GM08714 (cell line): ENCODE measurements around the gene NKD2.
"Not testable (repeated sequence)": the region's sequence is repeated elsewhere in the genome, so short reads cannot be mapped to it uniquely, and the experiment has no call there.

Source experiments
- H3K4me3 ChIP-seq: fragments of 200-500 bp; sonication (Bioruptor generic); 2 replicates; pipeline ENCODE4 v1.5.1; 2014; ENCODE audit warnings: mild to moderate bottlenecking, low read length, inconsistent platforms
- ZNF274 ChIP-seq: IDR thresholded peaks from 2 replicates; pipeline ENCODE4 v1.6.1; 2012; ENCODE audit warnings: mild to moderate bottlenecking, low read depth, low read length

NKD2 gene

DNA sequence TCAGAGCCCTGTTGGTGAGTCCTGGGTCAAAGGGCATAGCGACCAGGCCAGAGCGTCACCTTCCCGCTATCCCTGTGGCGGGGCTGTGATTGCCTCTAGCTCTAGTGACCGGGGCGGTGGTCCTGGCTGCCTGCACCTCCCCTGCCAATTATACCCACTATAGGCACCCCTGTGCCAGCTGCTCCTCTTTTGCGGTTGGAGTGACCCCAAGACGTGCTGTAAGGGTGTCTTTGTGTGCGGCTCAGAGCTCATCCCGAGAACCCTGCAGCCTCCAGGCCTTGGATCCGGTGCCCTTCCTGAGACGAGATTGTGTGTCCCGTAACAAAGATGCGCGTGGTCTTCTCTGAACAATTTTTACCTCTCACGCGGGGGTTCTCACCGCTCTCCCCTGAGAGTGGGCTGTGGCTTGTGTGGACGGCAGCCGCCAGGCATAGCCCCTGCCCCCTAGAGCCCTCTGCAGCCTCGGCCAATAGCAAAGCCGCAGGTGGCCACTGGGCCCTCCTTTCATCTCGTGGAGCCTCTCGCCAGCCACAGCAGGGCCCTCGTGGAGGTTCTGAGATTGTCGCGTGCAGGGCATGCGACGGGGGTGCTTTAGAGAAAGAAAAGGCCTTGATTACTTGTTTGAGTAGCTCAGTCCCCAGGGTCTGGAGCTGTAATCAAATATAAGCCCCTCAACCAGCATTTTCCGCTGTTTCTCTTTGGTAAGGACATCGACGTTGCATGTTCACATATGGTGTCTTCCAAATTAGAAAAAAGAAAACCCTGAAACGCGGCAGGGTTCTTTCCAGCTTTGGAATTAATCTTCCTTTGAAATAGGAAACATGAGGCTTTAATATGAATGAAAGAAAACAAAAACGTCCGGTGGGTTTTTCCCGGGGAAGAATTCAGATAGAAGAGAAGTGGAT is 10.7 kb downstream of the NKD2 start:
- TF ChIP-seq ZNF274 = no peak
- H3K4me3 ChIP-seq = no peak overlapping the region

DNA sequence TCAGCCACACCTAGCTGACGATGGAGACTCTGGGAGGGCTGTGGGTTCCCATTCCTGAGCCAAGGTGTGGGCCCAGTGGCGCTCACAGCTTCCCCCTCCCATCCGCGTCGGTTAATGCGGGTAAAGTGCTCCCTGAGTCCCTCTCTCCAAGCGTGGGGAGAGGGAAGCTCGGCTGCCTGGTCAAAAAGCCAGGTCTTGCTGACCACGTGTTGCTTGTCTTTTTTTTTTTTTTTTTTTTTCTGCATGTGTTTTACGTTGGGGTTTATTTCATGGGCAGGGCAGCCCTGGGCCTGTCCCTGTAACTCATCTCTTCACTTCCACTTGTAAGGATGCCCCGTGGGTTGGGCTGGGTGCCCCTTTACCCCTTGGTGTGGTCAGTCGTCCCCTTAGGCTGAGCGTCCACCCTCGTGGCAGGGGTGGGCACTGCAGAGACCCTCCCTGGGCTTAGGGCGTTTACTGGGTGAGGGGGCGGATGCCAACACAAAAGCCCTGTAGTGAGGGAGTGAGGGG is 11.9 kb downstream of the NKD2 start:
- no peak for TF ChIP-seq ZNF274
- H3K4me3 ChIP-seq = no peak overlapping the region

DNA sequence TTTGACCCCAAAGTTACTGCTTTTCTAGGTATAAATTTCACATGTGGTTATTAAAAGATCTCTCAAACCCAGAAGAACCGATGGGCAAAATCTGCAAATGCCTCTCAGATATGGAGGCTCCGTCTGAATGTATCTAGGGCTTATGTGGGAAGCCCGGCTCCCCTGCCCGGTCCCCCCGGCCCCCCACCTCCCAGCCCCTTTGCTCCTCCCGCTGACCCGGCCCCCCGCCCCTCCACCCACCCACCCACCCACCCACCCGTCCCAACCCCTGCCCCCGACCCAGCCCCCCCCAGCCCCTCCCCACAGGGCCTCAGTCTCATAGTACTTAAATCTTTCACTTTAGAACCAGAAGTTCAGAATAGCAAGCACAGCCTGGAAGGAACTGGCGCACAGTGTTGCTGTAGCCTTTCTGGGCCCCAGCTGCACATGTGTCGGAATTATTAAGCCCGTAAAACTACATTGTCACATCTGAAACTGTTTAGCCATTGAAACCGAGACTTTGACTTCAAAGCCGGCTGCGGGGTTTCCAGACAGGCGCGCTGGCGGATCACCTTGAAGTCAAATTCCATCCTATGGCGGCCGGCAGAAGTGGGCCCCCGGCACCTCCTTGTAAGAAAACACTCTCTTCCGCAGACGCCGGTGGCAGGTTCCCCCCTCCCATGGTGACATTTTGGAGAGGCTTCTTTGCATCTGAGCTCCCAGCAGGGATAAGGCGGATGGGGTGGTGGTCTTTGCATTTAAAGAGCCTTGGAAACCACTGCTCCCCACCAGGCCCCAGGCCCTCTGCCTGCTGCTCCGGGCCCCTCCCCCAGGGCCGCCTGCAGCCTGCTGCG is 12.8 kb downstream of the NKD2 start:
- no peak for TF ChIP-seq ZNF274
- no peak overlapping the region for H3K4me3 ChIP-seq

DNA sequence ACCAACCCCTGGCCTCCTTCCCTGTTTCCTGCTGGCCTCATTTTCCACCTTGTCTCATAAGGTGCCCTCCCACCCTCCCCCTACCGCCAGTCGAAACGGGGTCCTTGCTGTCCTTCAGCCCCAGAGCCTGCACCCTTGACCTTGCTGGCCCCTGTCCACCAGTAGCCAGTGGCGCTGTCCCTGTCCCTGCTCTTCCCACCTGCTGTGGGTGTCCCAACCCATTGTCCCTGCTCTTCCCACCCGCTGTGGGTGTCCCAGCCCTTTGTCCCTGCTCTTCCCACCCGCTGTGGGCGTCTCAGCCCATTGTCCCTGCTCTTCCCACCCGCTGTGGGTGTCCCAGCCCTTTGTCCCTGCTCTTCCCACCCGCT is 13.4 kb downstream of the NKD2 start:
- not testable (repeated sequence) for H3K4me3 ChIP-seq

DNA sequence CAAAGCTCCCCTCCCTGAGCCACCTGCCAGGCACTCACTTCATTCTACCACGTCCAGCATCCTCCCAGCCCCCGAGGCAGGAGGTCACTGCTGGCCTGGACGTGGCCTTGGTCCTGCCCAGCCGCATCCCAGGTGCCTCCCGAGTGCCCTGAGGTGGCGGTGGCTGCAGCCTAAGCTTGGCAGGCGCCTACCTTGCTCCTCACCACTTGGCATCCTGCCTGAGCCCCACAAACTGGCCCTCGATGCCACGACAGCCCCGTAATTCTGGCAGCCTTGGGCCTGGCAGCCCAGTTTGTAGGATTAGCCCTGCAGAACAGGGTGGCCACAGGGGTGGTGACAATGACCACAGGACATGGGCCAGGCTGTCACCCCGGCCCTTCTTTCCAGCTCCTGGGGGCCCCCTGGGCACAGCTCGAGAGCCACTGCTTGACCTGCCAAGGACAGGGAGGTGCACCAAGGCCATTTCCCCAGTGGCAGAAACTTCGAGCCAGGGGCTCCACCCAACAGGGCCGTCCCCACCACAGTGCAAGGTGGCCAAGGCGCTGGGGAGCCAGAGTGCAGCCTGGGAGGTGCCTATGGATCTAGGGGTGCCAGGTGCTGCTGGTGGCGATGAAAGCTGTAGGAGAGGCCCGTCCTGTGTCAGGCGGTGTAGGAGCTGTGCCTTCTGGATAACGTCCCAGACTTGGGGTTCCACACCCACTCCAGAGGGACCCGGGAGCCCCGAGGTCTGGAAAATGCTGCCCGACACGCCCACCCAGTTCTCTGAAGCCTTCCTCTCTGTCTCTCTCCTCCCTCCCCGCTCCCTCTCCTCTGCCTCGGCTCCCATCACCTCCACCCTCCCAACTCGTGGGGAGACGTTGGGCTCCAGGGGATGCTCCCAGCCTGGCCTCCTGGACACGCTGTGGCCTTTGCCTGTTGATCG is 18.4 kb downstream of the NKD2 start:
- no peak overlapping the region for H3K4me3 ChIP-seq
- TF ChIP-seq ZNF274 = no peak

DNA sequence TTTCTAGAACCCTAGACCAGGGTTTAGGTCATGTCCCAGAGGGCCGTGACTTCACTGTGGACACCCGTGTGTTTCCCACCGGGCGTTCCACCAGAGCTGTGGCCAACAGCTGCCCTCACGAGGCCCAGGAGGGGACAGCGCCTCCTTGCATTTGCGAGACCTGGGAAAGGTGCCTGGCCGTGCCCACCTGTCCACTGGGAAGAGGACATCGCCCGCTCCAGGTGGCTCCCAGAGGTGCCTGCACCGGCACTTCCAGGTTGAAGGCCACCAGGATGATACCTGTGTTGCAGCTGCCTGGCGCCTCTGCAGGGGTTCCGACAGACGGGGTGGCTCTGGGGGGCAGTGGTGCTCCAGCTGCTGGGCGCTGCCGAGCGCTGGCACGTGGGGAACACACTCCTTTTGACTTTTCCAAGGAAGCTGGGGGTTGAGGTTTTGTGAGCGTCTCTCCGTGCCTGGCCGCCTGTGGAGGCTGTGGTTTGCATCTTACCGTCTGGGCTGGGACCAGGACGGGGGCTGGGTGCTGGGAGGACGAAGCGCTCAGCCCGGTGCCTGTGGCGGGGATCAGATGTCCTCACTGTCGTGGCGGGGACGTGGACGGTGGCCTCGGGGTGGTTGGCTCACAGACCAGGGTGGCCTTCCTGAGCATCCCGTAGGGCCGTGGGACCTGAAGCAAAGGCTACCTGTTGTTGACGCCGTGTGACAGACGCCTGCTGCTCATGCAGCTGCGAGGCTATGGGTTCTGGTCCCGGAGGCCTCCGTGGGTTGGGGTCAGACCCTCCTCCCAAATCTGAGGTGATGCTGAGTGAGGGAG is 19.2 kb downstream of the NKD2 start:
- TF ChIP-seq ZNF274 = no peak
- H3K4me3 ChIP-seq = no peak overlapping the region

DNA sequence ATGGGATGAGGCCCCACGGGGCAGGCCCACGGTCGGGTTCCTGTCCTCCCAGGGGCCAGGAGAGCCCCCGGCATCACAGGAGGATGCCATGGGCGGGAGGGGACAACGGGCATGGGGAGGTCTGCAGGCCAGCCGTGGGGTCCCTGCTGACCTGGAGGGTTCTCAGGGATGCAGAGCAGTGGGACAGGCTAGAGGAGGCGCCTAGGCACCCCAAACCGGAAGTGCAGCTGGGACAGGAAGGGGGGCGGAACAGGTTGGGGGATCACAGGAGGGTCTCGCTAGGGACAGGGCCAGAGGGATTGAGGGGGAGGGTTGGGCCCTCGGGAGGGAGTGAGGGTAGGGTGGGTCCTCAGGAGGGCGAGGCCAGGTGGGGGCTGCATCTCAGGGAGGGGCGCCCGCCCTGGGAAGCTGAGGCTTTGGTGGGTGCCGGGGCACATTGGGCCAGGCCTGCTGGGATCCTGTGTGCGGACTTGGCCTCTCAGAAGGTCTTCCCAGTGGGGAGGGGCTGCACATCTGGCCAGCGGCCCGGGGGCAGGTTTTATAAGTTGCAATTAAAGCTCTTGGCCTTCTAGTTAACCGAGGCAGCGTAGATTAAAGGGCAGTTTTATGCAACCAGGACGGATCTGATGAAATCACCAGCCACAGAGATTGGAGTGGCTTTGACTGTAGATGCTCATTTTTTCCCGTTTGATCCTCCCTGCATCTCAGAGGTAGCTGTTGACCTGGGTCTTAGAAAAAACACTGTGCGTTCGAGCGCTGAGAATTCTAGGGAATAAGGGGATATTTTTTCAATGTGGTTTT is 20.1 kb downstream of the NKD2 start:
- no peak overlapping the region for H3K4me3 ChIP-seq
- TF ChIP-seq ZNF274 = no peak

DNA sequence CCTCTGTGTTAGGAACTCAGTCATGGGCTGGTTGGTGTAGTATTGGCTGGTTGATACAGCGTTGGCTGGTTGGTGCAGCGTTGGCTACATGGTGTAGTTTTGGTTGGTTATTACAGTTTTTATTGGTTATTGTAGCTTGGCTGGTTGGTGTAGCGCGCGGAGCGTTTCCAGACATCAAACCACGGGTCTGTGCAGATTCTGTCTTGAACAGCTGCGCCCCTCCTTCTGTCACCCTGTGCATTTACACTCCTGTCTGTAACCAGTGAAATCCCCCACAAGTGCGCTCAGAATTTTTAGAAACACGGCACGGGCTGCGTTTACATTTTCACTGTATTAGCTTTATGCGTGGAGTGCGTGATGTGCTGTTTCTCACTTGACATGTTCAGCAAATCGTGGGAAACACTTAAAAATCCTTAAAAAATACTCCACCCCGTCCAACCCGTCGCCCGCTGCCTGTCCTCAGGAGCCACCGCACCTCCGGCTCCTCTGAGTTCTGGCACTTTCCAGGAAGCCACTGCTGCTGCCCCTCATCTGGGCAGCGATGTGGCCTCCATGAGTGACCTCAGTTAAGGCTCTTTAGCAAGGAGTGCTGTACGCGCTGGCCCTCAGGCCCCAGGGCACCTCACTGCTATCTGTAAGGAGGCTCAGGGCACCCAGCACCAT is 20.8 kb downstream of the NKD2 start:
- TF ChIP-seq ZNF274 = no peak

DNA sequence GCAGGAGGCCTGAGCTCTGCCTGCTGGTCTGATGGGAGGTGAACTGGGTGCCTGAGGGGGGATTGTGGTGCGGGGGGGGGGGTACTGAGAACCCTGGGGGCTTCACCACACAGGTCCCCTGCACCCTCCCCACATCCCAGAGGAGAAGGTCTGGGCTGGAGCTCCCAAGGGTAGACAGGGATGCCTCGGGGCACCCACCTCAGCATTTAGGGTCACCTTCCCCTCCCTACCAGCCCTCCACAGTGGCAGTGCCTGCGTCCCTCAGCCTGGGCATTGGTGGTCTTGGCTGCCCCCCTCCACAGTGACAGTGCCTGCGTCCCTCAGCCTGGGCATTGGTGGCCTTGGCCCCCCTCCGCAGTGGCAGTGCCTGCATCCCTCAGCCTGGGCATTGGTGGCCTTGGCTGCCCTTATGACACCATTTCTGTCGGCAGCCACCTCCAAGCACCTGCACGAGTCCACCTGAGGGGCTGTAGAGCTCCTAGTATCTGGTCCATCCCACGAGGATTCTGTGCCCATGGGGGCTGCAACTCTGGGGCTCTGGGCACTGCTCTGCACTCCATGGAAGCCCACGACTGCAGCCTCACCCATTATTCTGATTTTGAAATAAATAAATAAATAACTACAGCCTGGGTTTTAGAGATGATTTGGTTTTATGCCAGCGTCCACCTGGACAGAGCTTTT is 21.5 kb downstream of the NKD2 start:
- H3K4me3 ChIP-seq = no peak overlapping the region
- TF ChIP-seq ZNF274 = no peak

More for the DNA sequence above, 20.8 kb downstream of the NKD2 start:
- H3K4me3 ChIP-seq = no peak overlapping the region

DNA sequence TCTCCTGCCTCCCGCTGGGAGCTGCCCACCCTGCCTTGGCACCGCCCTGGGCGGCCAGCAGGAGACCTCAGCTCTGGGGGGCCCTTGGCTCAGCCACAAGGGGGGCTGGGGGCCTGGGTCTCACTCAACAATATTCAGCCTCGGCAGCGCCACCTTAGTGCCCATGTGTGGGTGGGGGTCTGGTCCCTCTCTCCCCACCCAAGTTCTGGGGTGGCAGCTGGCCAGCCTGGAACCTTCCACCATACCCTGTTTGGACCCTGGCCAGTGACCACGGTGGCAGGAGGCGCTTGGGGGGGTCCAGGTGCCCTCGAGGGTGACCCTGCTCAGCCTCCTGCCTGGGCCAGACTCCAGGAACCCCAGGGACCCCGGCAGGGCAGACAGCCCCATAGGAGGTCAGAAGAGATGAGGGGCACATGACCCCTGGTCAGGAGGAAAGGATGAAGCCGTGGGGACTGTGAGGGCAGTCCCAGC is 22.2 kb downstream of the NKD2 start:
- TF ChIP-seq ZNF274 = no peak

DNA sequence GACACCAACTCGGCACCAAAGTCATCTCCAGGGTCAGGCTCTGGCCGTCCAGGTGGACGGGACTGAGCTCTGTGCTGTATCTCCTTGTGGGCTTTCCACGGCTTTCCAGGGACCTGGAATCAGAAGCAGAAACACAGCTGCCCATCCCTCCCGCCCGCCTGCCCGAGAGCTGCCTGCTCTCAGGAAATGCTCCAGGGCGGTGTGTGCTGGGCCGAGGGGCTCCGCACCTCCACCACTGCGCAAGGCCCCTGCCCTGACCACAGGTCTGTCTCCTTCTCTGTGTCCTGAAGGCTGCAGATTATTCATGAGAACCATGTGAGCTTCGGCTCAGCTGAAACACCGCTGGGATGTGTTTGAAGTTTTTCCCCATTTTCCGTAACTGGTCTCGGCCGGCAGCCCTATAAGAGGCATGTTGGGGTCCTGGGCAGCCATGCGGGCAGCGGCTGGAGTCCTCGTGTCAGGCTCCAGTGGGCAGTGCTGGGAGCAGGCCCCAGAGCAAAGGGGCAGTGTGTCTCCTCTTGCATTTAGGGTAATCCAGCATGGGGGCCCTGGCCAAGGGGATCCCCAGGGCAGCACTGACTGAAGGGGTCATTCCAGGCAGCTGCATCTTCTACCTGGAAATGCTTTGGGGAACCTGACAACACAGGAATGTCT is 22.8 kb downstream of the NKD2 start:
- no peak for TF ChIP-seq ZNF274
- no peak overlapping the region for H3K4me3 ChIP-seq

More for the DNA sequence above, 22.2 kb downstream of the NKD2 start:
- no peak overlapping the region for H3K4me3 ChIP-seq

DNA sequence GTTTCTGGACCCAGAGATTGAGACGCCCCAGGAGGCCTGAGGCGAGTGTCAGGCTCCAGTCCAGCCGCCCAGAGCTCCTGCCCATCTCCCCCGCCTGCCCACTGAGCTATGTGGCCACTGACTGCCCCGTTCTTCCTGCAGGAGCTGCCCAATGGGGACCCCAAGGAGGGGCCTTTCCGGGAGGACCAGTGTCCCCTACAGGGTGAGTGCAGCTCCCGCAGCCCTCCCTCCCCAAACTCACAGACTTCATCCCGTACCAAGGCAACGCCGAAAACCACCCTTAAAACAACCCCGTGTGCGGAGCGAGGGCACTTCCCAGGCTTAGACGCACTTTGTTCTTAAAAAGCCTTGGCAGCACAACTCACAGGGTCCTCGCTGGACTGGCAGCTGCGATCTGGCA is 23.4 kb downstream of the NKD2 start:
- H3K4me3 ChIP-seq = no peak overlapping the region
- no peak for TF ChIP-seq ZNF274
